ENCODE results near the gene VGF.

GRCh38 chr7:101200862-101201599, 35.7 kb upstream of the VGF start, which contains the start of gene MOGAT3:
- TF ChIP-seq SUZ12 (IDR thresholded peaks at IDR 0.05) (no peak), NFRKB (IDR thresholded peaks at IDR 0.05) (no peak), BHLHE40 (IDR thresholded peaks at IDR 0.05; ENCODE audit: borderline replicate concordance) (no peak), FOXM1 (IDR thresholded peaks at IDR 0.05; ENCODE audit: borderline replicate concordance) (no peak), ZNF384 (IDR thresholded peaks at IDR 0.05) (no peak), SP1 (IDR thresholded peaks at IDR 0.05) (no peak)

Measured in HEK293T (cell line).